Stimulated activated CD4-positive, alpha-beta T cell treated with anti-CD3 and anti-CD28 coated beads, Interleukin-12 subunit alpha, Interleukin-12 subunit beta, amount 100 ng/mL, for 24 hours (primary cell): ENCODE data around the gene FAM120A.
A peak's percentile ranks its signal among the peaks of the same experiment; 100 is the strongest.

ENCODE experiments used
- DNase-seq, 2 experiments: peaks; one replicate each; pipeline ENCODE4 v3.0.0-alpha.2; 2020; ENCODE audit warnings: low read depth in 2 of 2

The FAM120A gene

DNA sequence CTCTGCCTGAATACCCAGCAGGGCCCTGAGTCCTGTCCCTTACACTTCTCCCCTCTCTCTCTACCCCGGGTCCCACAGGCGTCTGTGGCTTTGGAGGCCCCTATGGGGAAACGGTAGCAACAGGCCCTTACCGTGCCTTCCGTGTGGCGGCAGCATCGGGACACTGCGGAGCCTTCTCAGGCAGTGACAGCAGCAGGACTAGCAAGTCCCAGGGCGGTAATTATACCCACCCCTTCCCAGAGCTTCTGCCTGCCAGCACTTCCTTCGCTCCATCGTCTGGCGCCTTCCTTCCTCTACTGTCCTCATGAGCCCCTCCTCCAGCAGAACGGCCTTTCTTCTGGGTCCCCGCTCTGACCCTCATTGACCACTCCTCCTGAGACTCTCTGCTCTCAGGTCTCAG is 107.0 kb downstream of the FAM120A start:
- DNase-seq = no peak

DNA sequence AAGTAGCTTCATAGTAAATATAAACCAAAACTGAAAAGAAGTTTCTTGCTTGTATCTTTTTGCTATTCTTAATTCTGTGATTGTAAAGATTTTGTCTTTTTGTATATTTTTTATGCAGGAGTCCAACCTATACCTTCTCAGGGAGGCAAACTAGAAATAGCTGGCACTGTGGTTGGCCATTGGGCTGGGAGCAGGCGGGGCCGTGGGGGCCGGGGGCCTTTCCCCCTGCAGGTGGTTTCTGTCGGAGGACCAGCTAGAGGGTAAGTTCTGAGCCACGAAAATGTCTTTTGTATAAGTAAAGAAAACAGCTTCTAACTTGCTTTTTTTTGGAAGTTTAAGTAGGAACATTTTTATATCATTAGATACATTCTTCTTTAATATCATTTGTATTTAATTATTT is 109.5 kb downstream of the FAM120A start:
- no peak for DNase-seq

- no peak for DNase-seq
Observed at GRCh38 chr9:93562157-93562556, 110.7 kb downstream of the FAM120A start.

- DNase-seq = no peak
Observed at GRCh38 chr9:93565089-93565488, 113.6 kb downstream of the FAM120A start.

DNA sequence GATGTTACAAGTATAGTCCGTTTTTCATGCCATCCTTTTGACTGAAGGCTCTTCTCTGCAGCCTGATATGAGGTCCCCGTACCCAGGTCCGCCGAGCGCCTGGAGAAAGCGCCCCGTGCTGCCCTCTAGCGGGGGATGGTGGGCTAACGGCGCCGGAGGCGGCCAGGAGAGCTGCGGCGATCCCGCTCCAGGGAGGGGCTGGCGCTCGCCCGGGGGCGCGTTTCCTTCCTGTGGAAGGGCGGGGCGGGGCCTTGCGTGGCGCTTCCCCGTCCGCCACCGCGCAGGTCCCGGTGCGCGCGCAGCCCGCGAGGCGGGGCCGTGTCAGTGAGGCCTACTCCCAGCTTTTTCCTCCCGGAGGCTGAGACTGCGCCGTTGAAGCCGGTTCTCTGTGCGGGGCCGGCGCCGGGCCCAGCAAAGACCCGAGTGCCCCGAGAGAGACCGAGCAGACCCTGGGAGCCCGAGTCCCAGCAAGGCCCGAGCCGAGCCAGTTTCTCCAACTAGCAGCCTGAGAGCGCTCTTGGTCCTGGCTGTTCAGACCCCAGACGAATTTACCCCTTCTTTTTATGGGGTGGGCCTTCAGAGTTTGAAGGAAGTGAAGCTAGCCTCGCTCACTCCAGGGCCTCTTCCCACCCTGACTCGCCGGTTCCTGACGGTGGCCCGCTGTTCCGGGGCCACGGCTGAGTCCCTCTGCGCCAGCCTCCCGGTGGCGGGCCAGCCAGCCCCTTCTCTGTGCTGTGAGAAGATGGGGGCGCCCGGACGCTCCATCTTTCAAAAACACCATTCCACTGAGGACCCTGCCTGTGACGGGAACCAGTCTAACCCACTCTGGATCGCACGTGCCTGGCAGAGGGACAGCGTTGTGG is 115.2 kb downstream of the FAM120A start:
- DNase-seq = peak; percentile 97 to 99

GRCh38 chr9:93567271-93567959 is 115.9 kb downstream of the FAM120A start:
- DNase-seq = no peak

DNA sequence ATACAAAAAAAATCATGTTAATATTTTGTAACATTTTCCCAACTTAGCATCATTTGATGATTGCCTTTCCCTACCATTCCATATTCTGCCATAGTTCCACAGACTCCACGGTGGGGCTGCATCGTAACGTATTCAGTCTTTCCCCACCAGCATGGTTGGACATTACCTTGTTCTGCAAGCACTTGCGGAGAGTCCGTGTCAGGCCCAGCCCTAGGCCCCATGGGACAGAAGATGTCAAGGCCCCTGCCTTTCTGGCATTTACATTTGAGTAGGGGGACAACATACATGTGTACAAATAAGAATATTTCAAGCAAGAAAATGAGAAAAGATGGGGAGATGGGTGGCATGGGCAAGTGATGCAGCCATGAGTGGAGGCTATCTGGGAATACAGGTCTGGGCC is 116.7 kb downstream of the FAM120A start:
- no peak for DNase-seq

GRCh38 chr9:93569621-93570174 is 118.2 kb downstream of the FAM120A start:
- no peak for DNase-seq

GRCh38 chr9:93572221-93572620 is 120.7 kb downstream of the FAM120A start:
- no peak for DNase-seq

DNA sequence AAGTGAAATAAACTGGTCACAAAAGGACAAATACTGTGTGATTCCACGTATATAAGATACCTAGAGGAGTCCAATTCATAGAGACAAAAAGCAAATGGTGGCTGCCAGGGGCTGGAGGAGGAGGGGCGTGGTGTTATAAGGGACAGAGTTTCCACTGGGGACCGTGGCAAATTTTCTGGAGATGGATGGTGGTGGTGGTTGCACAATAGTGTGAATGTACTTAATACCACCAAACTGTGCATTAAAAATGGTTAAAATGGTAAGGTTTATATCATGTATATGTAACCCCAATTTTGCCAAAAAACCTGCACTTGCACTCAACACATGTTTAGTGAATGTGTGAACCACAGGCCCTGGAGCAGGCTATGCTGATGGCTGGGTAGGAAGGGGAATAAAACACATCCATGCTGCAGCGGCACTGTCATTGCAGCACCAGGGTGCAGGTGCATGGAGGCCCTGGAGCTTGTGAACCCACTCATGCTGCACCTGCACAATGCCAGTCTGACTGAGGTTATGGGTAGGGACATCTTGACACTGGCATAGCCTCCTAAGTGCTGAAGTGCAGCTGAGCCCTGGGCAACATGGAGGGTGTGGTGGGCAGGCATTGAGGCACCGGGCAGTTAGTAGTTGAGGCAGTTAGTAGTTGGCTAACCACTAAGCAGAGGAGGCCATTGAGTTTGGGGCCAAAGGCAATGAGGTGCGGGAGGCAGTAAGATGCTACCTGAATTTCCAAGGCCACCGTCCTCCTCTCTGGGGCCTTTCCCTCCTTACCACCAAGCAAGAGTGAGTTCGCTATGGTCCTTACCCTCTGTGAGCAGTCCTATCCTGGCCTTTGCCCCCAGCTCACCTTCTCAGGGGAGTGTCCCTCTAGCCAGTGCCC is 121.4 kb downstream of the FAM120A start:
- no peak for DNase-seq

DNA sequence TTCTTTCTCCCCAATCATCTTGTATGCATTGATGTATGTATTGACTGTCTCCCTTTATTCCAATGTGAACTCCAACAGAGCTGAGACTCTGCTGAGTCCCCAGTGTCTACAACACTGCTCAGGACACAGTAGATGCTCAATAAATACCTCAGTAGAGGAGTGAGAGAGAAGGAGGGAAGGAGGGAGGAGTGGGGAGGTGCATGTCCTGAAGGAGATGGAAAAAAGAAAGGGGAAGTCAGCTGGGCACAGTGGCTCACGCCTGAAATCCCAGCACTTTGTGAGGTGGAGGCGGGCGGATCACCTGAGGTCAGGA is 122.0 kb downstream of the FAM120A start:
- DNase-seq = no peak

DNA sequence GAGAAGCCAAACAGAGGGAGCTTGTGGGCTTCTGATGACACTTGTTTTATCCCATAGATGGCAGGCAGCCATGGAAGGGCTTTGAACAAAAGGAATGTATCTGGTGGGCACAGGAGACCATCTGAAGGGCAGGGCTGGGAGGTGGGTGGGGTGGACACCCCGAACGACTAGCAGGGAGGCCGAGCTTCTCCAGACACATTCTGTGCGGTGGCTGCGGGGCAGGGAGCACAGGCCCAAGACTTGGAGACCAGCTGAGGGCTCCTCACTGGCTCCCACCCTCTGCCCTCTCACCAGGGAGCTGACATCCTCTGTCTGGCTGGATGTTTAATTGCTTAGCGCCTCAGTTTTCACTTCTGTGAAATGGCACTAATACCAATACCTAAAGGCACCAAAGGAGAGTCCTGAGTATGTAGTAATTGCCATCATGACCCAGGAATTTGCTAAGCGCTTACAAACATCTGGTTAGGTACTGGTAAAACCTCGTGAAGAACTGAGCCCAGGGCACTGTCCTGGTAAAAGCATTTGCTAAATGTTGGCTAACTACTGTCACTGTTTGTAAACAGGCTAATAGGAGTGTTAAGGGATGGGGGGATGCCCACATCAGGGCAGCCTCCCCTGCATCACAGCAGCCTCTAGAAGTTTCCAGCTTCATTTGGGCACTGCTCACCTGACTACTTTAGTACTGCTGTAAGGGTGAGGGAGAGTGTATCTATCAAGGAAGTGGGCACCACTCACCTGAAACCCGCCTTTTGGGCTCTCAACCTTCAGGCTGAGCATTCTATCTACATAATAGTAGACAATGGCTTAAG is 122.8 kb downstream of the FAM120A start:
- DNase-seq = no peak

- no peak for DNase-seq
Observed at GRCh38 chr9:93574900-93575795, 123.7 kb downstream of the FAM120A start.

DNA sequence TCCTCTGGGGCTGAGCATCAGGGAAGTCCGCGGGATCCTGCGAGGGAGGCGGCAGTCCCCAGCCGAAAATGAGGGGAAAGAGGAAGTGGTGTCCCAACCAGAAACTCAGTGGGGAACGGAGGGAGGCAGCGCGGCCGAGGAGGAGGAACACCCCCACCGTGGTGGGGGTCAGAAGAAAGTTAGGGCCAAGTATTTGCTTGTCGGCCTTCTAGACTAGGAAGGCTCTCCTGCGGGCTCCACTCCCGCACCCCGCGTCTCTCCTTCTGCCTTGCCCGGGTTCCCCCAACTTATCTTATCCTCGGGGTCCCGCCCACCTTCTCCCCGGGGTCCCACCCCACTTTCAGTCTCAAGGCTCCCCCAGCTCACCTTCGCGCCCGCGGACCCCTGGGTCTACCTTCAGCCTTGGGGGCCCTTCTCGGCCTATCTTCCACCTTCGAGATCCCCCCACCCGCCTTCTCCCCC is 124.3 kb downstream of the FAM120A start:
- DNase-seq = peak in 1 of 2 experiments; percentile 56

DNA sequence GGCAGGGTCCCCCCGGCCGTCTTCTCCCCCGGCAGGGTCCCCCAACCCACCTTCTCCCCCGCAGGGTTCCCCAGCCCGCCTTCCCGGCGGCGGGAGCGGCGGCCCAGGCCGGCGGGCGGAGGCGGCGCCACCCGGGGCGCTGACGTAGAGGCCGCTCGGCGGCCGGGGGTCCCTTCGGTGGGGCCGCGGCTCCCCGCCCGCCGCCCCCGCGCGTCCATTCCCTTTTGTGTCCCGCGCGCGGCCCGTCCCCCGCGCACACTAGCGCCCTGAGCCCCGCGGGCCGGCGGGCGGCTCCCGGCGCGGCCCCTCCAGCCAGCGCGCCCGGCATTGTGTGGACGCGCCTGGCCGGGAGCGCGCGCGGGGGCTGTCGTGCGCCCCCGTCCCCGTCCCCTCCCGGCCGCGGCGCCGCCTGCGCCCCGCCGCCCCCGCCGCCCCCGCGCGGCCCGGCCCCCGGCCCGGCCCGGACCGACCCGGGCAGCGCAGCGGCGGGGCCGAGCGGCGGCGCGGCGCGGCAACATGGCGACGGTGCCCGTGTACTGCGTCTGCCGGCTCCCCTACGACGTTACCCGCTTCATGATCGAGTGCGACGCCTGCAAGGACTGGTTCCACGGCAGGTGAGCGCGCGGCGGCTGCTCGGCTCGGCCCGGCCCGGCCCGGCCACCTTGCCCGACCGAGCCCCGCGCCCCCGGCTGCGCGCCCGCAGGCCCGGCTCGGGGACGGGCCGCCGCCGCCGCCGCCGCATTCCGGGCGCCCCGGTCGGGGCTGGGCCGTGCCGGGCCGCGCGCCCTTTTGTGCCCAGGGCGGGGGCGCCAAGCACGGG is 125.0 kb downstream of the FAM120A start, which contains the start of gene PHF2:
Gene PHF2 (plus strand): TSS at position 327 of the 820 bp plus-strand sequence. CDS start 190 bp downstream, at position 517.
- DNase-seq = no peak

- DNase-seq = no peak
Observed at GRCh38 chr9:93577078-93577974, 125.8 kb downstream of the FAM120A start.

- DNase-seq = no peak
Observed at GRCh38 chr9:93577975-93578682, 126.6 kb downstream of the FAM120A start.
